Measurements from ENCODE around the gene NBPF6.
"Not testable (repeated sequence)": the region's sequence is repeated elsewhere in the genome, so short reads cannot be mapped to it uniquely, and the experiment has no call there.

The NBPF6 gene

DNA sequence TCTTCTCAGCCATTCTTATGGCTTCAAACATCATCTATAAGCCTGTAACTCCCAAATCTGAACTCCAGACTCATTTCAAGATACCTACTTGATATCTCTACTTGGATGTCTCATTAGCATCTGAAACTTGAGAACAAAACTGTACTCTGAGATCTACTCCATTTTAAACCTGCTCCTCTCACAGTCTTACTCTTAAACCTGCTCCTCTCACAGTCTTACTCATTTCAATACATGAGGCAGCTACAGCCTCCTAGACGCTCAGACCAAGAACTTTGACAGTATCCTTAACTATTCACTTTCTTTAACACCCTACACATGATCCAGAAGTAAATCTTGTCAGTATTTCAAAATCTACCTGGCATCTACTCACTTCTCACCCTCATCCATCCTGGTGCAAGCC is 54.3 kb downstream of the NBPF6 start:
- ATAC-seq (replicated peaks; ENCODE audit: extremely low read depth, poor library complexity, severe bottlenecking), result peak; percentile 38

DNA sequence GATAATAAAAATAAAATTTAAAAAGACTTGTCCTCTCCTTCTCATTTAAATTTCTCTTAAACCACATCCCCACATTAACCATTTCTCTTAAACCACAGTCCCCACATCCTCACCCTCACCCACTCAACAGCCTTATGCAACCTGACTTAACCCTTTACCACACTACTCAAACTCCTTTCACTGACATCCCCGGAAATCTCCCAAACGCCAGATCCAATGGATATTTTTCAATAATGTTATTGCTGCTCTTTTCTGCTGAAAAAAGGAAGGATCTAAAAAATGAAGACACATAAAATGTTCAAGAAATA is 55.6 kb downstream of the NBPF6 start:
- Mint-ChIP-seq H3K9me3 (no peaks in the 10 kb centered on the region), H3K27ac (ENCODE audit: low read depth) (no peak overlapping the region), H3K4me3 (no peak overlapping the region), H3K36me3 (ENCODE audit: insufficient read depth) (no peaks in the 10 kb centered on the region), H3K4me1 (no peaks in the 10 kb centered on the region), H3K27me3 (peaks cover 11% of the 10 kb centered on the region)
- DNase-seq (ENCODE audit: low spot score in 2 of 2), result no peak
- ATAC-seq (replicated peaks; ENCODE audit: extremely low read depth, poor library complexity, severe bottlenecking), result peak; percentile 45

More for the DNA sequence above, 54.3 kb downstream of the NBPF6 start:
- Mint-ChIP-seq H3K27me3 (peaks cover 11% of the 10 kb centered on the region), H3K4me3 (no peak overlapping the region), H3K4me1 (no peaks in the 10 kb centered on the region), H3K27ac (ENCODE audit: low read depth) (no peak overlapping the region), H3K36me3 (ENCODE audit: insufficient read depth) (no peaks in the 10 kb centered on the region), H3K9me3 (no peaks in the 10 kb centered on the region)
- no peak for DNase-seq (ENCODE audit: low spot score in 2 of 2)

DNA sequence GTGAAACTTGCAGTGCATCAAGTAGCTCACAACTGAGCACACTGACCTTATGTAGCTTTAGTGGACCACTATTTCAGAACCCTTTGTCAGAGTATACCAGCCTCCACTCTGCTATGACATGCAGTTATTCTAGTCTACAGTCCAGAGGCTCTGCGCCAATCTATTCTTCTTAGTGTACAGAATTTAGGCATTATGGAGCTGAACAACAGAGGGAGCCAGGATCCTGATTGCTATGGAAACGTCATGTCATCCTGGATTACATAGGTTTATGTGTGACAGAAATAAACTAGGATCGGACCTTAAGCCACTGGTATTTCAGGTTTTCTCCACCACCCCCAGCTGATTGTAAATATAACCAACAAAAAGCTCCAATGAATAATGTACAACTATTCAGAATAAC is 61.6 kb downstream of the NBPF6 start:
- Mint-ChIP-seq H3K27me3 (no peaks in the 10 kb centered on the region), H3K36me3 (ENCODE audit: insufficient read depth) (no peaks in the 10 kb centered on the region), H3K9me3 (no peaks in the 10 kb centered on the region), H3K27ac (ENCODE audit: low read depth) (no peak overlapping the region), H3K4me1 (no peaks in the 10 kb centered on the region), H3K4me3 (no peak overlapping the region)
- DNase-seq (ENCODE audit: low spot score in 2 of 2) (no peak), ATAC-seq (replicated peaks; ENCODE audit: extremely low read depth, poor library complexity, severe bottlenecking) (no peak)

DNA sequence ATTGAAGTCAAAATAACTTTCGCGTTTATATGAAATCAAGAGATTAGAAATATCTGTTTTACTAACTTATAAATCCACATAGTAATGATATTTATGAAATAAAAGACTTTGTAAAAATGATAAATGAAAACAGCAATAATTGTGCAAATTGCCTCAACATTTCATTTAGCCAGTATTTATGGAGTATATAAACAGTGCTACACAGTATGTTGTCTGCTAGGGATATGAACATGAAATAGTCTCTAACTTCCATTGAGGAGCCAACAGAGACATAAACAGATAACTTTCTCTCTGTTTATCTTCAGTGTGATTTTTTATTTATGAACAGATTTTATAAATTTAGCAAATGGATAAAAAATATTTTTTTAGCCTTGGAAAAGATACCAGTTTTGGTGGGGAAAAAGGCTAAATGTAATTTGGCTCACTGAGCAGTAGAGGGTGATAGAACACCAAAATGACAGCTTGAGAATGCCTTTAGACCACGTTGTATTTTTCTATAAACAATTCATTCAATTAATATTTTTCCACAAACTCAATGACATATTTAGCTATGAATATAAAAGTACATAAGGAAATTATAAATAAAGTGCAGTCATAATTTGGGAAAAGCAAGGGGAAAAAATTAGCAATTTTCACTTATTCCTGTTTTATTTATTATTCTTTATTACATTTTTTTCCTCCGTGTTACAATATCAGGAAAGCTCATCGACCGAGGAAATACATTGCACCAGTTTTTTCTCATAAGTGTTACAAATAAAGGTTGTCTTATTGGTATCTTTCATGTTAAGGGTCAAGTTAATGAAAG is 62.3 kb downstream of the NBPF6 start:
- Mint-ChIP-seq H3K27ac (ENCODE audit: low read depth) (no peak overlapping the region), H3K4me3 (no peak overlapping the region), H3K27me3 (no peaks in the 10 kb centered on the region), H3K9me3 (no peaks in the 10 kb centered on the region), H3K36me3 (ENCODE audit: insufficient read depth) (no peaks in the 10 kb centered on the region), H3K4me1 (no peaks in the 10 kb centered on the region)
- DNase-seq (ENCODE audit: low spot score in 2 of 2) (no peak), ATAC-seq (replicated peaks; ENCODE audit: extremely low read depth, poor library complexity, severe bottlenecking) (no peak)

DNA sequence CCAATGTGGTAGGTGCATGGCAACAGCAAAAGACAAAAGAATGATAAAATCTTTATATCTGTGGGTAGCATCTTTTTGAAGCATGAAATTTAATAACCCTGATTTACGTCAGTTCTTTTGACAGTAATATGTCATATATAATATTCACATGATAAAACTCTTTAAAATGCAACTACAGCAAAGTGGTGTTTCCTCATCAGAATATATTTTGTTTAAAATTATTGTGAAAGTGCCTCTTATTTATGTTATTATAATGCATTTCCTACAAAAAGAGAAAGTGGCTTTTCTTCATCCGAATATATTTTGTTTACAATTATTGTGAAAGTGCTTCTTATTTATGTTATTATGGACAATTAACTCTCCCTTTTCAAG is 62.9 kb downstream of the NBPF6 start:
- no peaks in the 10 kb centered on the region for H3K27me3 Mint-ChIP-seq
- no peak overlapping the region for H3K27ac Mint-ChIP-seq (ENCODE audit: low read depth)
- no peaks in the 10 kb centered on the region for H3K9me3 Mint-ChIP-seq
- H3K4me3 Mint-ChIP-seq, result no peak overlapping the region
- H3K36me3 Mint-ChIP-seq (ENCODE audit: insufficient read depth), result no peaks in the 10 kb centered on the region
- no peak for ATAC-seq (replicated peaks; ENCODE audit: extremely low read depth, poor library complexity, severe bottlenecking)
- no peaks in the 10 kb centered on the region for H3K4me1 Mint-ChIP-seq
- DNase-seq (ENCODE audit: low spot score in 2 of 2), result no peak

DNA sequence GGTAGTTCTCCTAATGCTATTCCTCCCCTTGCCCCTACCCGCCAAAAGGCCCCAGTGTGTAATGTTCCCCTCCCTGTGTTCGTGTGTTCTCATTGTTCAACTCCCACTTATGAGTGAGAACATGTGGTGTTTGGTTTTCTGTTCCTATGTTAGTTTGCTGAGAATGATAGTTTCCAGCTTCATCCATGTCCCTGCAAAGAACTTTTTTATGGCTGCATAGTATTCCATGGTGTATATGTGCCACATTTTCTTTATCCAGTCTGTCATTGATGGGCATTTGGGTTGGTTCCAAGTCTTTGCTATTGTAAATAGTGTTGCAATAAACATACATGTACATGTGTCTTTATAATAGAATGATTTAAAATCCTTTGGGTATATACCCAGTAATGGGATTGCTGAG is 63.8 kb downstream of the NBPF6 start:
- DNase-seq (ENCODE audit: low spot score in 2 of 2); H3K9me3 Mint-ChIP-seq; H3K27ac Mint-ChIP-seq (ENCODE audit: low read depth); H3K36me3 Mint-ChIP-seq (ENCODE audit: insufficient read depth); H3K27me3 Mint-ChIP-seq; H3K4me1 Mint-ChIP-seq; ATAC-seq (replicated peaks; ENCODE audit: extremely low read depth, poor library complexity, severe bottlenecking); H3K4me3 Mint-ChIP-seq: not testable (repeated sequence)

DNA sequence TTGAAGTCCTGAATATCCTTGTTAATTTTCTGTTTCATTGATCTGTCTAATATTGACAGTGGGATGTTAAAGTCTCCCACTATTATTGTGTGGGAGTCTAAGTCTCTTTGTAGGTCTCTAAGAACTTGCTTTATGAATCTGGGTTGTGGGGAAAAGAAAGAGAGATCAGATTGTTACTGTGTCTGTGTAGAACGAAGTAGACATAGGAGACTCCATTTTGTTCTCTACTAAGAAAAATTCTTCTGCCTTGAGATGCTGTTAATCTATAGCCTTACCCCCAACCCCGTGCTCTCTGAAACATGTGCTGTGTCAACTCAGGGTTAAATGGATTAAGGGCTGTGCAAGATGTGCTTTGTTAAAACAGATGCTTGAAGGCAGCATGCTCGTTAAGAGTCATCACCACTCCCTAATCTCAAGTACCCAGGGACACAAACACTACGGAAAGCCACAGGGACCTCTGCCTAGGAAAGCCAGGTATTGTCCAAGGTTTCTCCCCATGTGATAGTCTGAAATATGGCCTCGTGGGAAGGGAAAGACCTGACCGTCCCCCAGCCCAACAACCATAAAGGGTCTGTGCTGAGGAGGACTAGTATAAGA is 67.3 kb downstream of the NBPF6 start:
- H3K4me1 Mint-ChIP-seq; H3K9me3 Mint-ChIP-seq; H3K4me3 Mint-ChIP-seq; ATAC-seq (replicated peaks; ENCODE audit: extremely low read depth, poor library complexity, severe bottlenecking); DNase-seq (ENCODE audit: low spot score in 2 of 2); H3K36me3 Mint-ChIP-seq (ENCODE audit: insufficient read depth); H3K27ac Mint-ChIP-seq (ENCODE audit: low read depth): not testable (repeated sequence)
- H3K27me3 Mint-ChIP-seq, result peaks cover 20% of the 10 kb centered on the region

Data from central memory CD8-positive, alpha-beta T cell (primary cell).